ENCODE data around the gene KRT12. TPM values are rescaled to one million over a fixed set of nuclear protein-coding genes. Genes with fewer than 3 reads are reported as not detected.
"Not testable (repeated sequence)": the region's sequence is repeated elsewhere in the genome, so short reads cannot be mapped to it uniquely, and the experiment has no call there.

The KRT12 gene
- total and polyA plus RNA-seq, 2 donors (not counting 1 experiment from before 2014, with no cell fraction given), result not detected

- no peaks in the 10 kb centered on the region for H3K4me1 ChIP-seq (ENCODE audit: control insufficient read depth, extremely low read depth, insufficient read depth, low read length)
- TF ChIP-seq EZH2 (IDR thresholded peaks at IDR 0.05; ENCODE audit: low read length, missing control alignments) (no peak), CTCF (conservative IDR thresholded peaks at IDR 0.05 in 1 of 2, IDR thresholded peaks at IDR 0.05 in 1 of 2; ENCODE audit: low read depth in 1 of 2, low read length in 2 of 2) (peak; percentile 49 to 51)
- H3K27ac ChIP-seq (ENCODE audit: insufficient read depth, low read length), result no peak overlapping the region
- DNase-seq (ENCODE audit: low read depth in 2 of 2), result peak in 1 of 2 donors; percentile 9
- H3K4me3 ChIP-seq (replicated peaks in 1 of 4; ENCODE audit: control extremely low read depth in 1 of 4, insufficient read depth in 1 of 4, low read depth in 3 of 4, low read length in 4 of 4), result no peak overlapping the region
- no peaks in the 10 kb centered on the region for H3K36me3 ChIP-seq (ENCODE audit: control insufficient read depth, insufficient read depth, low read length)
- H3K27me3 ChIP-seq (ENCODE audit: control insufficient read depth, insufficient read depth, low read length), result no peaks in the 10 kb centered on the region
- H3K9ac ChIP-seq (ENCODE audit: insufficient read depth, low read length), result no peak overlapping the region
- no peaks in the 10 kb centered on the region for H3K79me2 ChIP-seq (ENCODE audit: control insufficient read depth, insufficient read depth, low read length)
- H2AFZ ChIP-seq (ENCODE audit: low read length), result no peak overlapping the region
- no peaks in the 10 kb centered on the region for H3K9me3 ChIP-seq (ENCODE audit: control insufficient read depth, insufficient read depth, low read depth, low read length)
- H3K4me2 ChIP-seq (ENCODE audit: extremely low read depth, insufficient read depth, low read length), result peak overlapping the region; percentile 44
- no peaks in the 10 kb centered on the region for H4K20me1 ChIP-seq (ENCODE audit: control insufficient read depth, extremely low read depth, insufficient read depth, low read length)
Measured at GRCh38 chr17:40862985-40863733, 3.9 kb downstream of the KRT12 start.

- Histone ChIP-seq H2AFZ (ENCODE audit: low read length) (no peak overlapping the region), H3K36me3 (ENCODE audit: control insufficient read depth, insufficient read depth, low read length) (no peaks in the 10 kb centered on the region), H3K4me1 (ENCODE audit: control insufficient read depth, extremely low read depth, insufficient read depth, low read length) (no peaks in the 10 kb centered on the region), H3K27ac (ENCODE audit: insufficient read depth, low read length) (no peak overlapping the region), H3K79me2 (ENCODE audit: control insufficient read depth, insufficient read depth, low read length) (no peaks in the 10 kb centered on the region), H3K9ac (ENCODE audit: insufficient read depth, low read length) (no peak overlapping the region), H3K4me2 (ENCODE audit: extremely low read depth, insufficient read depth, low read length) (no peak overlapping the region), H3K4me3 (replicated peaks in 1 of 4; ENCODE audit: control extremely low read depth in 1 of 4, insufficient read depth in 1 of 4, low read depth in 3 of 4, low read length in 4 of 4) (no peak overlapping the region), H3K27me3 (ENCODE audit: control insufficient read depth, insufficient read depth, low read length) (no peaks in the 10 kb centered on the region), H3K9me3 (ENCODE audit: control insufficient read depth, insufficient read depth, low read depth, low read length) (no peaks in the 10 kb centered on the region), H4K20me1 (ENCODE audit: control insufficient read depth, extremely low read depth, insufficient read depth, low read length) (no peaks in the 10 kb centered on the region)
- TF ChIP-seq CTCF (conservative IDR thresholded peaks at IDR 0.05 in 1 of 2, IDR thresholded peaks at IDR 0.05 in 1 of 2; ENCODE audit: low read depth in 1 of 2, low read length in 2 of 2) (no peak), EZH2 (IDR thresholded peaks at IDR 0.05; ENCODE audit: low read length, missing control alignments) (no peak)
- DNase-seq (ENCODE audit: low read depth in 2 of 2), result no peak
Measured at GRCh38 chr17:40859536-40859935, 7.5 kb downstream of the KRT12 start.

- not testable (repeated sequence) for H3K27ac ChIP-seq (ENCODE audit: insufficient read depth, low read length); DNase-seq (ENCODE audit: low read depth in 2 of 2)
Measured at GRCh38 chr17:40858667-40859066, 8.4 kb downstream of the KRT12 start.

More at GRCh38 chr17:40858667-40859066, 8.4 kb downstream of the KRT12 start:
- H3K4me2 ChIP-seq (ENCODE audit: extremely low read depth, insufficient read depth, low read length); H4K20me1 ChIP-seq (ENCODE audit: control insufficient read depth, extremely low read depth, insufficient read depth, low read length); H3K4me3 ChIP-seq (replicated peaks in 1 of 4; ENCODE audit: control extremely low read depth in 1 of 4, insufficient read depth in 1 of 4, low read depth in 3 of 4, low read length in 4 of 4); H3K9me3 ChIP-seq (ENCODE audit: control insufficient read depth, insufficient read depth, low read depth, low read length); H3K79me2 ChIP-seq (ENCODE audit: control insufficient read depth, insufficient read depth, low read length); H2AFZ ChIP-seq (ENCODE audit: low read length); H3K36me3 ChIP-seq (ENCODE audit: control insufficient read depth, insufficient read depth, low read length); H3K9ac ChIP-seq (ENCODE audit: insufficient read depth, low read length); H3K4me1 ChIP-seq (ENCODE audit: control insufficient read depth, extremely low read depth, insufficient read depth, low read length); H3K27me3 ChIP-seq (ENCODE audit: control insufficient read depth, insufficient read depth, low read length): not testable (repeated sequence)
